ENCODE results near the gene ENHO. TPM values are rescaled to one million over a fixed set of nuclear protein-coding genes. Genes with fewer than 3 reads are reported as not detected.

ENHO gene
- total RNA-seq, 2 experiments from 2014 or later: 0.45 TPM; not detected in 1

DNA sequence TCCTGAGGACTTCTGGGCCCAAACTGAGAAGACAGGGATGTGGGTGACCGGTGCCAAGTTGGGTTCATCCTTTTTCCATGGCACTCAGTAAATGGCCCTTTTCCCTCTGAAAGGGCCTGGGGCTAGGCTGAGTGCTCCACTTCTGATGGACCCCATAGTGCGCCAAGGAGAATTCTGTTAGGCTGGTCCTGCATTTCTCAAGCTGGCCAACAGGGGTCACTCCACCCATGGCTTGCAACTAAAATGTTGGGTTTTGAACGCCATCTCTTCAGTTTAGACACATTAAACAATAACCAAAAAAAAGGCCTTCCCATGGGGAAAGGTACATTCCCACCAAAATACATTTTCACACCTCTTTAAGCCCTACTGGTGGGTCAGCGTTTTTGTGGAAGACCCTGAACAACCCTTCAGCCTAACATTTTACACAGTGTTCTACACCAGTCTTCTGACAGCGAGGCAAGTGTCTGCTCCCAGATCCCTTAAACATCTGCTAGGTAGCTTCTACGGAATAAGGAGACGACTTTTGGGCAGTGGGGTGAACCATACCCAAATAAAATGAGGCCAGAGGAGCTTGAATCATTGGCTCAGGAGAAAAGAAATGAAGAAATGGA lies 39.5 kb upstream of the ENHO start:
- Histone ChIP-seq H3K4me3 (ENCODE audit: low read length) (no peak overlapping the region), H3K27me3 (ENCODE audit: control insufficient read depth in 1 of 2, insufficient read depth in 2 of 2, low read length in 2 of 2) (peaks cover 18 to 25% of the 10 kb centered on the region in 2 experiments), H3K4me1 (ENCODE audit: insufficient read depth, low read length) (no peaks in the 10 kb centered on the region), H3K27ac (ENCODE audit: low read depth in 1 of 2, low read length in 2 of 2) (no peak overlapping the region), H3K36me3 (ENCODE audit: insufficient read depth, low read length) (no peaks in the 10 kb centered on the region), H3K9me3 (ENCODE audit: control insufficient read depth in 1 of 2, insufficient read depth in 1 of 2, low read length in 2 of 2) (peaks cover 0 to 11% of the 10 kb centered on the region in 2 experiments)
- Mint-ChIP-seq H3K9me3 (no peaks in the 10 kb centered on the region), H3K36me3 (ENCODE audit: low read depth) (no peaks in the 10 kb centered on the region), H3K4me1 (ENCODE audit: low read depth) (no peaks in the 10 kb centered on the region), H3K27me3 (peaks cover 67% of the 10 kb centered on the region), H3K4me3 (no peak overlapping the region), H3K27ac (no peak overlapping the region)
- CTCF ChIA-PET: interaction anchor here (0.7 to 1.0 kb wide), 2 partner anchors 12 to 29 kb away, joined by 3 read pairs; no protein-coding TSS in a partner anchor
- POLR2A ChIA-PET: interaction anchor here (0.6 kb wide), 1 partner anchor 121 kb away, joined by 3 read pairs; no protein-coding TSS in a partner anchor
- intact Hi-C loops (cut with DNase I, micrococcal nuclease): no loop called here
- ATAC-seq (ENCODE audit: poor library complexity): no peak
- peak in 2 of 14 experiments; percentile 15 to 27 for DNase-seq
- TF ChIP-seq, protein P1, sequence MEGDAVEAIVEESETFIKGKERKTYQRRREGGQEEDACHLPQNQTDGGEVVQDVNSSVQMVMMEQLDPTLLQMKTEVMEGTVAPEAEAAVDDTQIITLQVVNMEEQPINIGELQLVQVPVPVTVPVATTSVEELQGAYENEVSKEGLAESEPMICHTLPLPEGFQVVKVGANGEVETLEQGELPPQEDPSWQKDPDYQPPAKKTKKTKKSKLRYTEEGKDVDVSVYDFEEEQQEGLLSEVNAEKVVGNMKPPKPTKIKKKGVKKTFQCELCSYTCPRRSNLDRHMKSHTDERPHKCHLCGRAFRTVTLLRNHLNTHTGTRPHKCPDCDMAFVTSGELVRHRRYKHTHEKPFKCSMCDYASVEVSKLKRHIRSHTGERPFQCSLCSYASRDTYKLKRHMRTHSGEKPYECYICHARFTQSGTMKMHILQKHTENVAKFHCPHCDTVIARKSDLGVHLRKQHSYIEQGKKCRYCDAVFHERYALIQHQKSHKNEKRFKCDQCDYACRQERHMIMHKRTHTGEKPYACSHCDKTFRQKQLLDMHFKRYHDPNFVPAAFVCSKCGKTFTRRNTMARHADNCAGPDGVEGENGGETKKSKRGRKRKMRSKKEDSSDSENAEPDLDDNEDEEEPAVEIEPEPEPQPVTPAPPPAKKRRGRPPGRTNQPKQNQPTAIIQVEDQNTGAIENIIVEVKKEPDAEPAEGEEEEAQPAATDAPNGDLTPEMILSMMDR (IDR thresholded peaks at IDR 0.05): peak; percentile 27

DNA sequence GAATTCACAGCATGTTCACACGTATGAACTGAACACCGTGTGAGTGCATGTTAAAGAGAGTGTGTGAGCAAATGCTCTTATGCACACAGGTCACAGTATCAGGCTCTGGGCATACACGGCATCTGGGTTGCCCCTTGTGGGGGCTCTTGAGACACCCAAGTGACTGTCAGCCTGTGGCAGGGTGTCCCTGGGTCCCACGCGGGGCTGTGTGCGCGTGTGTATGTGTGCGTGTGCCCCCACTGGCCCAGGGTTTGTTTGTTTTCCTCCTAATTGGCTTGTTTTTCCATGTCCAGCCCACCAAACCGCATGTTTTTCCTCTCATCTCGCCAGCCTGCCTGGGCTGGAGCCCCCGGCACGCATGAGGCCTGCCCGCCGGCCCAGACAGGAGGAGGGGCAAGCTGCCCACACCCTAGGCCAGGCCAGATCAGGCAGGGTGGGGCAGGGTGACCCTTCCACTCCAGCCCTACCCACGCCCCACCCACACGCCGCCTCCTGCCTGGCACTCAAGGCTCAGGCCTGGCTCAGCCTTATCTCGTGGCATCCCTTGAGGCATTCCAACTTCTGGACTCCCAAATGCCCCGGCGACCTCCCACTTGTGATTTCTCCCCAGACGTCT lies 37.9 kb upstream of the ENHO start:
- TF ChIP-seq, protein P1 (IDR thresholded peaks at IDR 0.05): no peak
- Mint-ChIP-seq H3K27ac (no peak overlapping the region), H3K4me1 (ENCODE audit: low read depth) (no peaks in the 10 kb centered on the region), H3K36me3 (ENCODE audit: low read depth) (no peaks in the 10 kb centered on the region), H3K4me3 (no peak overlapping the region), H3K27me3 (peaks cover 70% of the 10 kb centered on the region), H3K9me3 (no peaks in the 10 kb centered on the region)
- Histone ChIP-seq H3K9me3 (ENCODE audit: control insufficient read depth in 1 of 2, insufficient read depth in 1 of 2, low read length in 2 of 2) (peaks cover 0 to 11% of the 10 kb centered on the region in 2 experiments), H3K27me3 (ENCODE audit: control insufficient read depth in 1 of 2, insufficient read depth in 2 of 2, low read length in 2 of 2) (peaks cover 14 to 25% of the 10 kb centered on the region in 2 experiments), H3K4me3 (ENCODE audit: low read length) (no peak overlapping the region), H3K4me1 (ENCODE audit: insufficient read depth, low read length) (no peaks in the 10 kb centered on the region), H3K27ac (ENCODE audit: low read depth in 1 of 2, low read length in 2 of 2) (no peak overlapping the region), H3K36me3 (ENCODE audit: insufficient read depth, low read length) (no peaks in the 10 kb centered on the region)
- intact Hi-C loops (cut with DNase I, micrococcal nuclease): no loop called here
- CTCF ChIA-PET: no interaction called here
- no peak for DNase-seq
- POLR2A ChIA-PET: no interaction called here
- no peak for ATAC-seq (ENCODE audit: poor library complexity)

DNA sequence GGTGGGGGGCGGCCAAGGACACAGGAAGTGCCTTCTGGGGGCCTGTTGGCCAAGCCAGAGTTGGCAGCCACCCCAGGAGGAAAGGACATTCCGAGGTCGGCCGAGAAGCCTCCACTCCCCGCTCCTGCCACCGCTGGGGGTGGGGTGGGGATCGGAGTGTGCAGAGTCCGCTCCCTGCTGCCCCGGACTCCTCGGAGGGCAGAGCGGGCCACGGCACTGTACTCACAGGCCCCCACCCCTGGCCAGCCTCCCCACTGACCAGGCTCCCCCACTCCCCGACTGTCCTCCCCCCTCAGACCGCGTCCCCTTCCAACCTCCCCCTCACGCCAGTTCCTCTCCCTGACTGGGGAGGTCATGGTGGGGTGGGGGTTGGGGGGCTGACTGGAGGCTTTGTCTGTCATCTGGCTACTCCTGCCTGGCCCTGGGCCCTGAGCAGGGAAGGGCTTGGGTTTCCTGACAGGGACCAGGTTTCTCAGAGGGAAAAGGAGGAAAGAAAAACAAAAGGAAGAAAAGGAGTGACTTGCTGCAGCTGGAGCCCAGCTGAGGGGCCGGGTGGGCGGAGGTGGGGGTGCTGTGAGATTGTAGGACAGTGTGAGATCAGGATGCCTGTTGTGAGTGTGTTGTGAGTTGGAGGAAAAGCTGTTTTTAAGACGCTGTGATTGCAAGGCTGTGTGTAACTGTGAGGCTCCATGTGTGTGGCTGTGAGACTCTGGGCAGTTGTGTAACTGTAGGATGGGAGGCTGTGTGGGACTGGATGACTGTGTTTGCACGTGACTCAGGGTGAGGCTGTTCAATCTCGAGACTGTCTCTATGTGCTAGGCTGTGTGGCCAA lies 37.0 kb upstream of the ENHO start:
- intact Hi-C loops (cut with DNase I, micrococcal nuclease): no loop called here
- DNase-seq (no peak), ATAC-seq (ENCODE audit: poor library complexity) (no peak)
- no peaks in the 10 kb centered on the region for H3K9me3 Mint-ChIP-seq
- H3K9me3 ChIP-seq (ENCODE audit: control insufficient read depth in 1 of 2, insufficient read depth in 1 of 2, low read length in 2 of 2): peaks cover 0 to 11% of the 10 kb centered on the region in 2 experiments
- no peak overlapping the region for H3K4me3 Mint-ChIP-seq
- H3K36me3 Mint-ChIP-seq (ENCODE audit: low read depth): no peaks in the 10 kb centered on the region
- no peaks in the 10 kb centered on the region for H3K36me3 ChIP-seq (ENCODE audit: insufficient read depth, low read length)
- H3K27me3 ChIP-seq (ENCODE audit: control insufficient read depth in 1 of 2, insufficient read depth in 2 of 2, low read length in 2 of 2): peaks cover 14 to 22% of the 10 kb centered on the region in 2 experiments
- TF ChIP-seq, protein P1 (IDR thresholded peaks at IDR 0.05): no peak
- H3K27ac ChIP-seq (ENCODE audit: low read depth in 1 of 2, low read length in 2 of 2): no peak overlapping the region
- no peaks in the 10 kb centered on the region for H3K4me1 ChIP-seq (ENCODE audit: insufficient read depth, low read length)
- ChIA-PET POLR2A (no interaction called here), CTCF (no interaction called here)
- no peak overlapping the region for H3K27ac Mint-ChIP-seq
- peaks cover 64% of the 10 kb centered on the region for H3K27me3 Mint-ChIP-seq
- no peak overlapping the region for H3K4me3 ChIP-seq (ENCODE audit: low read length)
- no peaks in the 10 kb centered on the region for H3K4me1 Mint-ChIP-seq (ENCODE audit: low read depth)

Measured in CD4-positive, alpha-beta T cell (primary cell).